ENCODE data around the gene ADGRV1. TPM values are rescaled to one million over a fixed set of nuclear protein-coding genes. Genes with fewer than 3 reads are reported as not detected.
"Not testable (repeated sequence)": the region's sequence is repeated elsewhere in the genome, so short reads cannot be mapped to it uniquely, and the experiment has no call there.

ADGRV1 gene
- polyA plus RNA-seq, 1 of the 3 experiments (the other 2 are of a cell fraction) = 0.23 TPM

- H3K9ac ChIP-seq; H3K9me2 ChIP-seq; DNase-seq; H3K4me3 ChIP-seq (ENCODE audit: low read depth in 2 of 2, low read length in 1 of 2); H3K9me3 ChIP-seq; H4K20me1 ChIP-seq (ENCODE audit: insufficient read depth); H3K27ac ChIP-seq (ENCODE audit: low read depth in 2 of 2, low read length in 1 of 2); H3K36me3 ChIP-seq (replicated peaks in 1 of 2; ENCODE audit: control insufficient read depth in 1 of 2, insufficient read depth in 2 of 2, low read length in 1 of 2); H3K4me2 ChIP-seq; H2AFZ ChIP-seq (ENCODE audit: low read depth); H3K27me3 ChIP-seq (ENCODE audit: insufficient read depth); H3K79me2 ChIP-seq (ENCODE audit: insufficient read depth); POLR2A ChIA-PET; H3F3A ChIP-seq (replicated peaks; ENCODE audit: insufficient read depth): not testable (repeated sequence)
- CTCF ChIA-PET = interaction anchor here (0.7 to 1.4 kb wide), 2 partner anchors 39 to 80 kb away, joined by 3 read pairs; no protein-coding TSS in a partner anchor
- H3K4me1 ChIP-seq (ENCODE audit: control insufficient read depth in 1 of 2, insufficient read depth in 2 of 2, low read depth in 1 of 2, low read length in 1 of 2) = peaks cover 0 to 11% of the 10 kb centered on the region in 2 experiments; a peak in 2 of 4 replicates
- 83% methylated on average over 9 of the region's 9 CpGs for WGBS (ENCODE audit: low lambda C conversion rate)
These were observed 504.6 kb downstream of the ADGRV1 start for GRCh38 chr5:91063098-91063690.

DNA sequence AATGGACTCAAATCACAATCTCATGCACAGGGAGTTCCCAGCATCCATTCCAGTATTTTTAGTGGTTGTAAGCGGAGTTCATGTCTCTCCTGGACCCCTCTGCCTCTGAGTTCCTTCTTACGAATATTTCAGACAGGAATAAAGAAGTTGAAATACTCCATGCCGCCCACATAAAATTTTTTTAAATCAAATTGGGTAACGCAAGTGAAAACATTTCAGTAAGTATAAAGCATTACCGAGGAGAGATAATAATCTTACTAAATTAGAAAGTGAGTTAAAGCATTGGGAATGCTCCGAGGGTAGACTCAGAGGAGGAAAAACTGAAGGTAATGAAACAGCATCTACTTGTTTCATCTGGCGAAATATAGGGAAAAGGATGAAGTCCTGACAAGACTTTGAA lies 506.9 kb downstream of the ADGRV1 start:
- TF ChIP-seq EZH2phosphoT487 (IDR thresholded peaks at IDR 0.05; ENCODE audit: borderline replicate concordance, low read depth) = no peak
- TF ChIP-seq SIN3A (IDR thresholded peaks at IDR 0.05; ENCODE audit: borderline replicate concordance, low read depth, low read length) = no peak
- TF ChIP-seq TEAD4 (IDR thresholded peaks at IDR 0.05; ENCODE audit: borderline replicate concordance, insufficient read depth) = no peak
- no peak for TF ChIP-seq NFIC (IDR thresholded peaks at IDR 0.05; ENCODE audit: borderline replicate concordance)
- TF ChIP-seq GATA2 (CRISPR knock-in tag; IDR thresholded peaks at IDR 0.05) = no peak
- TF ChIP-seq CHD2 (IDR thresholded peaks at IDR 0.05; ENCODE audit: low read length, partially characterized antibody) = no peak
- no peak for TF ChIP-seq MAX (IDR thresholded peaks at IDR 0.05; ENCODE audit: low read depth)
- DNase-seq = no peak

GRCh38 chr5:91069364-91069763 lies 510.8 kb downstream of the ADGRV1 start:
- no peak for DNase-seq
- Histone ChIP-seq H3K9me2 (no peaks in the 10 kb centered on the region), H3K27ac (ENCODE audit: low read depth in 2 of 2, low read length in 1 of 2) (no peak overlapping the region), H2AFZ (ENCODE audit: low read depth) (no peak overlapping the region), H3K36me3 (replicated peaks in 1 of 2; ENCODE audit: control insufficient read depth in 1 of 2, insufficient read depth in 2 of 2, low read length in 1 of 2) (no peaks in the 10 kb centered on the region), H3K4me1 (ENCODE audit: control insufficient read depth in 1 of 2, insufficient read depth in 2 of 2, low read depth in 1 of 2, low read length in 1 of 2) (peaks cover 0 to 2% of the 10 kb centered on the region in 2 experiments; a peak in 1 of 4 replicates), H4K20me1 (ENCODE audit: insufficient read depth) (no peaks in the 10 kb centered on the region), H3K4me3 (ENCODE audit: low read depth in 2 of 2, low read length in 1 of 2) (no peak overlapping the region), H3K79me2 (ENCODE audit: insufficient read depth) (no peaks in the 10 kb centered on the region), H3F3A (replicated peaks; ENCODE audit: insufficient read depth) (no peaks in the 10 kb centered on the region), H3K9me3 (no peaks in the 10 kb centered on the region), H3K27me3 (ENCODE audit: insufficient read depth) (no peaks in the 10 kb centered on the region), H3K9ac (no peak overlapping the region), H3K4me2 (no peak overlapping the region)
- WGBS (ENCODE audit: low lambda C conversion rate) = 77% methylated on average over 2 of the region's 2 CpGs
- TF ChIP-seq MEF2A (IDR thresholded peaks at IDR 0.05; ENCODE audit: borderline replicate concordance, low read depth) (no peak), NRF1 (IDR thresholded peaks at IDR 0.05; ENCODE audit: low read depth, low read length) (no peak), FOXJ3 (CRISPR knock-in tag; IDR thresholded peaks at IDR 0.05) (no peak), TCF12 (IDR thresholded peaks at IDR 0.05) (no peak), FOSL2 (IDR thresholded peaks at IDR 0.05; ENCODE audit: borderline replicate concordance, low read depth) (no peak), CHD2 (IDR thresholded peaks at IDR 0.05; ENCODE audit: low read length, partially characterized antibody) (no peak), RAD21 (IDR thresholded peaks at IDR 0.05; ENCODE audit: low read length) (no peak), RXRA (IDR thresholded peaks at IDR 0.05; ENCODE audit: borderline replicate concordance, low read depth) (no peak), TEAD4 (IDR thresholded peaks at IDR 0.05; ENCODE audit: borderline replicate concordance, insufficient read depth) (no peak), RCOR1 (IDR thresholded peaks at IDR 0.05; ENCODE audit: low read length) (no peak), MXI1 (IDR thresholded peaks at IDR 0.05; ENCODE audit: low read depth, low read length) (no peak)
- TF ChIP-seq, protein P1, sequence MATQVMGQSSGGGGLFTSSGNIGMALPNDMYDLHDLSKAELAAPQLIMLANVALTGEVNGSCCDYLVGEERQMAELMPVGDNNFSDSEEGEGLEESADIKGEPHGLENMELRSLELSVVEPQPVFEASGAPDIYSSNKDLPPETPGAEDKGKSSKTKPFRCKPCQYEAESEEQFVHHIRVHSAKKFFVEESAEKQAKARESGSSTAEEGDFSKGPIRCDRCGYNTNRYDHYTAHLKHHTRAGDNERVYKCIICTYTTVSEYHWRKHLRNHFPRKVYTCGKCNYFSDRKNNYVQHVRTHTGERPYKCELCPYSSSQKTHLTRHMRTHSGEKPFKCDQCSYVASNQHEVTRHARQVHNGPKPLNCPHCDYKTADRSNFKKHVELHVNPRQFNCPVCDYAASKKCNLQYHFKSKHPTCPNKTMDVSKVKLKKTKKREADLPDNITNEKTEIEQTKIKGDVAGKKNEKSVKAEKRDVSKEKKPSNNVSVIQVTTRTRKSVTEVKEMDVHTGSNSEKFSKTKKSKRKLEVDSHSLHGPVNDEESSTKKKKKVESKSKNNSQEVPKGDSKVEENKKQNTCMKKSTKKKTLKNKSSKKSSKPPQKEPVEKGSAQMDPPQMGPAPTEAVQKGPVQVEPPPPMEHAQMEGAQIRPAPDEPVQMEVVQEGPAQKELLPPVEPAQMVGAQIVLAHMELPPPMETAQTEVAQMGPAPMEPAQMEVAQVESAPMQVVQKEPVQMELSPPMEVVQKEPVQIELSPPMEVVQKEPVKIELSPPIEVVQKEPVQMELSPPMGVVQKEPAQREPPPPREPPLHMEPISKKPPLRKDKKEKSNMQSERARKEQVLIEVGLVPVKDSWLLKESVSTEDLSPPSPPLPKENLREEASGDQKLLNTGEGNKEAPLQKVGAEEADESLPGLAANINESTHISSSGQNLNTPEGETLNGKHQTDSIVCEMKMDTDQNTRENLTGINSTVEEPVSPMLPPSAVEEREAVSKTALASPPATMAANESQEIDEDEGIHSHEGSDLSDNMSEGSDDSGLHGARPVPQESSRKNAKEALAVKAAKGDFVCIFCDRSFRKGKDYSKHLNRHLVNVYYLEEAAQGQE (IDR thresholded peaks at IDR 0.05; ENCODE audit: low read depth, low read length) = no peak
- ChIA-PET CTCF (interaction anchor here (1.3 kb wide), 1 partner anchor 9 kb away, joined by 4 read pairs; no protein-coding TSS in a partner anchor), POLR2A (no interaction called here)

More for the DNA sequence above, 506.9 kb downstream of the ADGRV1 start:
- Histone ChIP-seq H4K20me1 (ENCODE audit: insufficient read depth) (no peaks in the 10 kb centered on the region), H3K4me2 (no peak overlapping the region), H3K9me3 (no peaks in the 10 kb centered on the region), H3F3A (replicated peaks; ENCODE audit: insufficient read depth) (no peaks in the 10 kb centered on the region), H3K4me1 (ENCODE audit: control insufficient read depth in 1 of 2, insufficient read depth in 2 of 2, low read depth in 1 of 2, low read length in 1 of 2) (peaks cover 0 to 11% of the 10 kb centered on the region in 2 experiments; a peak in 2 of 4 replicates), H3K9me2 (no peaks in the 10 kb centered on the region), H3K36me3 (replicated peaks in 1 of 2; ENCODE audit: control insufficient read depth in 1 of 2, insufficient read depth in 2 of 2, low read length in 1 of 2) (no peaks in the 10 kb centered on the region), H3K27me3 (ENCODE audit: insufficient read depth) (no peaks in the 10 kb centered on the region), H3K4me3 (ENCODE audit: low read depth in 2 of 2, low read length in 1 of 2) (no peak overlapping the region), H3K9ac (no peak overlapping the region), H3K79me2 (ENCODE audit: insufficient read depth) (no peaks in the 10 kb centered on the region), H3K27ac (ENCODE audit: low read depth in 2 of 2, low read length in 1 of 2) (no peak overlapping the region), H2AFZ (ENCODE audit: low read depth) (no peak overlapping the region)
- ChIA-PET POLR2A (no interaction called here), CTCF (no interaction called here)
- WGBS (ENCODE audit: low lambda C conversion rate) = 34% methylated on average over 7 of the region's 7 CpGs

Measured in SK-N-SH (cell line).